ENCODE data around the gene HOXA3. TPM values are rescaled to one million over a fixed set of nuclear protein-coding genes. Genes with fewer than 3 reads are reported as not detected.

Gene HOXA3
- total and polyA plus RNA-seq, 9 of the 15 experiments (the other 6 are each of a cell fraction or from before 2014, with no cell fraction given) = 0.04 to 0.13 TPM; not detected in 7

DNA sequence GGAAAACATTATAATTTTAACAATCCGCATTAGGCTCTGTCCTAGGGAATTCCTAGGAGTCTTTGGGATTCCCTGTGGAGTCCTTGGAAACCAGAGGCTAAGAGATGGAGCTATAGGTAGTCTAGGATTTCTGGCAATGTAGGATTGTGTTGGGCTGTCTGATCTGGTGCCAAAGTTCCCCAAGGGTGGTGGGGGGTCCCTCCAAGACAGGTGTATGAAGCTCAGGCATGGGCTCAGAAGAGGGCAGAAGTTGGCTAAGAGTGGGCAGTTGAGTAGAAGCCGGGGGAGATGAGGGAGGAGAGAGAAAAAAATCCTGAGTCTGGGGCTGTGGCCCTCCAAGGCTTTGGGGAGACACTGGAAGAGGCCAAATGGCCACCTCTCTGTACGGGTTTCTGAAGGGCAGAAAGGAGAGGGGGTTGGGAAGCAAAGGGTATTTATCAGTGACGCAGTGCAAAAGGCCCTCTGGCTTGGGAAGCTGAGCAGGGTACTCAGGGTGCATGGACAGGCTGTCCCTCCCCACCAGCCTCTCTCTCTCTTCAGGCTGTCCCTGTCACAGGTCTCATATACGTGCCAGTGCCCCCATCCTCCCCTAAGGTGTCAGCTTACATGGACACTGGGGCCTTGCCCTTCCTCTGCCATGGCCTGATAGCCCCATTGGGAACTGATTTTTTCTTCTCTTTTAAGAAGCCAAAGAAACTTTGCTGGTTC, 5.7 kb downstream of the HOXA3 start:
- POLR2A ChIA-PET = no interaction called here
- CTCF ChIA-PET (ENCODE audit: low intra/inter-chr PET ratio) = no interaction called here
- no peak overlapping the region for H2AFZ ChIP-seq (ENCODE audit: low read depth, low read length)
- no TSS peak for BruUV-seq (replicated peaks)
- no peaks in the 10 kb centered on the region for H3K79me2 ChIP-seq (ENCODE audit: control insufficient read depth, insufficient read depth, low read length)
- FAIRE-seq = no peak
- peaks cover 0 to 26% of the 10 kb centered on the region in 2 experiments; a peak in 2 of 5 replicates for H3K4me1 ChIP-seq (replicated peaks in 1 of 2; ENCODE audit: control insufficient read depth in 2 of 2, insufficient read depth in 2 of 2, low read length in 2 of 2)
- peaks cover 35 to 89% of the 10 kb centered on the region in 2 experiments for H3K27me3 ChIP-seq (ENCODE audit: control insufficient read depth in 2 of 2, insufficient read depth in 2 of 2, low read length in 2 of 2)
- no peaks in the 10 kb centered on the region for H3K36me3 ChIP-seq (ENCODE audit: control insufficient read depth, insufficient read depth, low read length)
- 0% methylated on average over 5 of the region's 5 CpGs for WGBS (ENCODE audit: insufficient coverage, low coverage, missing lambda C conversion rate)
- H3K9me3 ChIP-seq (replicated peaks; ENCODE audit: control insufficient read depth, insufficient read depth, low read depth, low read length) = no peaks in the 10 kb centered on the region
- no peaks in the 10 kb centered on the region for H3K9me1 ChIP-seq (ENCODE audit: control insufficient read depth, insufficient read depth, low read length)
- ATAC-seq = no peak
- H3K27ac ChIP-seq (ENCODE audit: extremely low read depth, low read depth, low read length) = no peak overlapping the region
- no peak overlapping the region for H3K4me2 ChIP-seq (ENCODE audit: insufficient read depth, low read length)
- in situ Hi-C loops (cut with MboI) = loop anchor here (10.0 kb wide), 1 partner anchor 292 kb away; no protein-coding TSS in a partner anchor
- no peaks in the 10 kb centered on the region for H4K20me1 ChIP-seq (replicated peaks; ENCODE audit: control insufficient read depth, insufficient read depth, low read length)
- no peak overlapping the region for H3K9ac ChIP-seq (ENCODE audit: insufficient read depth in 1 of 2, low read depth in 2 of 2, low read length in 2 of 2)
- no peak overlapping the region for H3K4me3 ChIP-seq
- intact Hi-C loops (cut with micrococcal nuclease) = no loop called here
- DNase-seq (ENCODE audit: extremely low read depth in 1 of 4, low spot score in 3 of 4) = no peak
- no peak for TF ChIP-seq ZNF143 (CRISPR knock-in tag; IDR thresholded peaks at IDR 0.05)
- no peak for TF ChIP-seq GATA2 (CRISPR knock-in tag; IDR thresholded peaks at IDR 0.05)
- TF ChIP-seq ZNF592 (IDR thresholded peaks at IDR 0.05) = no peak
- TF ChIP-seq TRIM25 (IDR thresholded peaks at IDR 0.05; ENCODE audit: borderline replicate concordance) = no peak
- TF ChIP-seq ZSCAN32 (CRISPR knock-in tag; IDR thresholded peaks at IDR 0.05) = no peak
- no peak for TF ChIP-seq ZNF79 (CRISPR knock-in tag; IDR thresholded peaks at IDR 0.05; ENCODE audit: low read depth)
- TF ChIP-seq KLF13 (tag; IDR thresholded peaks at IDR 0.05; ENCODE audit: borderline replicate concordance, low read depth) = no peak
- TF ChIP-seq, protein P1, sequence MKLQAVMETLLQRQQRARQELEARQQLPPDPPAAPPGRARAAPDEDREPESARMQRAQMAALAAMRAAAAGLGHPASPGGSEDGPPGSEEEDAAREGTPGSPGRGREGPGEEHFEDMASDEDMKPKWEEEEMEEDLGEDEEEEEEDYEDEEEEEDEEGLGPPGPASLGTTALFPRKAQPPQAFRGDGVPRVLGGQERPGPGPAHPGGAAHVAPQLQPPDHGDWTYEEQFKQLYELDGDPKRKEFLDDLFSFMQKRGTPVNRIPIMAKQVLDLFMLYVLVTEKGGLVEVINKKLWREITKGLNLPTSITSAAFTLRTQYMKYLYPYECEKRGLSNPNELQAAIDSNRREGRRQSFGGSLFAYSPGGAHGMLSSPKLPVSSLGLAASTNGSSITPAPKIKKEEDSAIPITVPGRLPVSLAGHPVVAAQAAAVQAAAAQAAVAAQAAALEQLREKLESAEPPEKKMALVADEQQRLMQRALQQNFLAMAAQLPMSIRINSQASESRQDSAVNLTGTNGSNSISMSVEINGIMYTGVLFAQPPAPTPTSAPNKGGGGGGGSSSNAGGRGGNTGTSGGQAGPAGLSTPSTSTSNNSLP (IDR thresholded peaks at IDR 0.05; ENCODE audit: borderline replicate concordance, low read depth, low read length) = no peak
- TF ChIP-seq ARHGAP35 (IDR thresholded peaks at IDR 0.05; ENCODE audit: partially characterized antibody) = no peak

Measured in K562 (cell line).